ENCODE results near the gene FCRL3. TPM values are rescaled to one million over a fixed set of nuclear protein-coding genes. Genes with fewer than 3 reads are reported as not detected.

The FCRL3 gene
- total and polyA plus RNA-seq, 10 of the 15 experiments (the other 5 are each of a cell fraction or from before 2014, with no cell fraction given), result 0.04 to 2.3 (median 0.07) TPM; not detected in 5

- TF ChIP-seq GATAD2B (conservative IDR thresholded peaks at IDR 0.05; ENCODE audit: low read depth) (no peak), WRNIP1 (IDR thresholded peaks at IDR 0.05; ENCODE audit: borderline replicate concordance, low read depth, low read length) (no peak), HDGF (IDR thresholded peaks at IDR 0.05) (no peak), STAT1 (conservative IDR thresholded peaks at IDR 0.05) (no peak), TCF7 (IDR thresholded peaks at IDR 0.05; ENCODE audit: borderline replicate concordance) (no peak), MXI1 (IDR thresholded peaks at IDR 0.05; ENCODE audit: low read depth, low read length) (0 out of 2 replicates have a peak, but pooled peaks have one; percentile 30), RCOR1 (conservative IDR thresholded peaks at IDR 0.05; ENCODE audit: low read depth, low read length) (no peak), CTCF (IDR thresholded peaks at IDR 0.05 in 2 of 3, conservative IDR thresholded peaks at IDR 0.05 in 1 of 3; ENCODE audit: control insufficient read depth in 2 of 3, extremely low read depth in 1 of 3, insufficient read depth in 1 of 3, low read depth in 3 of 3, low read length in 3 of 3) (no peak), SRF (IDR thresholded peaks at IDR 0.05; ENCODE audit: low read depth in 2 of 2, low read length in 2 of 2) (no peak), RB1 (IDR thresholded peaks at IDR 0.05; ENCODE audit: borderline replicate concordance) (no peak), KLF5 (IDR thresholded peaks at IDR 0.05; ENCODE audit: partially characterized antibody) (no peak), RAD21 (IDR thresholded peaks at IDR 0.05; ENCODE audit: insufficient read depth, low read depth, low read length) (no peak), SP1 (IDR thresholded peaks at IDR 0.05; ENCODE audit: low read depth, low read length) (no peak), NR2F1 (conservative IDR thresholded peaks at IDR 0.05) (peak; percentile 93), ATF2 (IDR thresholded peaks at IDR 0.05; ENCODE audit: low read length) (peak; percentile 40; the same call in 1 of the 2 replicates), MTA3 (IDR thresholded peaks at IDR 0.05; ENCODE audit: borderline replicate concordance, low read length) (peak; percentile 61; the same call in 1 of the 2 replicates), BRCA1 (IDR thresholded peaks at IDR 0.05; ENCODE audit: low read depth, low read length) (no peak), SMC3 (IDR thresholded peaks at IDR 0.05; ENCODE audit: borderline replicate concordance, low read length) (no peak), HDAC2 (IDR thresholded peaks at IDR 0.05) (no peak), JUNB (IDR thresholded peaks at IDR 0.05) (peak; percentile 66), RFX5 (IDR thresholded peaks at IDR 0.05; ENCODE audit: low read depth, low read length) (no peak), SMARCA5 (IDR thresholded peaks at IDR 0.05) (no peak), BCL11A (IDR thresholded peaks at IDR 0.05; ENCODE audit: low read depth, low read length) (no peak)
- TF ChIP-seq, protein P1, sequence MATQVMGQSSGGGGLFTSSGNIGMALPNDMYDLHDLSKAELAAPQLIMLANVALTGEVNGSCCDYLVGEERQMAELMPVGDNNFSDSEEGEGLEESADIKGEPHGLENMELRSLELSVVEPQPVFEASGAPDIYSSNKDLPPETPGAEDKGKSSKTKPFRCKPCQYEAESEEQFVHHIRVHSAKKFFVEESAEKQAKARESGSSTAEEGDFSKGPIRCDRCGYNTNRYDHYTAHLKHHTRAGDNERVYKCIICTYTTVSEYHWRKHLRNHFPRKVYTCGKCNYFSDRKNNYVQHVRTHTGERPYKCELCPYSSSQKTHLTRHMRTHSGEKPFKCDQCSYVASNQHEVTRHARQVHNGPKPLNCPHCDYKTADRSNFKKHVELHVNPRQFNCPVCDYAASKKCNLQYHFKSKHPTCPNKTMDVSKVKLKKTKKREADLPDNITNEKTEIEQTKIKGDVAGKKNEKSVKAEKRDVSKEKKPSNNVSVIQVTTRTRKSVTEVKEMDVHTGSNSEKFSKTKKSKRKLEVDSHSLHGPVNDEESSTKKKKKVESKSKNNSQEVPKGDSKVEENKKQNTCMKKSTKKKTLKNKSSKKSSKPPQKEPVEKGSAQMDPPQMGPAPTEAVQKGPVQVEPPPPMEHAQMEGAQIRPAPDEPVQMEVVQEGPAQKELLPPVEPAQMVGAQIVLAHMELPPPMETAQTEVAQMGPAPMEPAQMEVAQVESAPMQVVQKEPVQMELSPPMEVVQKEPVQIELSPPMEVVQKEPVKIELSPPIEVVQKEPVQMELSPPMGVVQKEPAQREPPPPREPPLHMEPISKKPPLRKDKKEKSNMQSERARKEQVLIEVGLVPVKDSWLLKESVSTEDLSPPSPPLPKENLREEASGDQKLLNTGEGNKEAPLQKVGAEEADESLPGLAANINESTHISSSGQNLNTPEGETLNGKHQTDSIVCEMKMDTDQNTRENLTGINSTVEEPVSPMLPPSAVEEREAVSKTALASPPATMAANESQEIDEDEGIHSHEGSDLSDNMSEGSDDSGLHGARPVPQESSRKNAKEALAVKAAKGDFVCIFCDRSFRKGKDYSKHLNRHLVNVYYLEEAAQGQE (IDR thresholded peaks at IDR 0.05; ENCODE audit: low read depth, low read length), result no peak
- TF ChIP-seq, protein P2, sequence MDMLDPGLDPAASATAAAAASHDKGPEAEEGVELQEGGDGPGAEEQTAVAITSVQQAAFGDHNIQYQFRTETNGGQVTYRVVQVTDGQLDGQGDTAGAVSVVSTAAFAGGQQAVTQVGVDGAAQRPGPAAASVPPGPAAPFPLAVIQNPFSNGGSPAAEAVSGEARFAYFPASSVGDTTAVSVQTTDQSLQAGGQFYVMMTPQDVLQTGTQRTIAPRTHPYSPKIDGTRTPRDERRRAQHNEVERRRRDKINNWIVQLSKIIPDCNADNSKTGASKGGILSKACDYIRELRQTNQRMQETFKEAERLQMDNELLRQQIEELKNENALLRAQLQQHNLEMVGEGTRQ (IDR thresholded peaks at IDR 0.05; ENCODE audit: borderline replicate concordance, low read depth, low read length), result no peak
Measured at GRCh38 chr1:157652859-157653493, 47.6 kb downstream of the FCRL3 start (continued).
